Smooth muscle cell of the umbilical artery (primary cell): Measurements from ENCODE around the gene PPP2R5C. TPM values are rescaled to one million over a fixed set of nuclear protein-coding genes. Genes with fewer than 3 reads are reported as not detected.

Experiments used
- total RNA-seq: library from RNA; depleted of rRNA; stranded (reverse); fragments of >200 nt; gene quantifications from 2 replicates; pipeline ENCODE4 v1.2.3, GENCODE V29; 2014

PPP2R5C gene
- 64.4 and 83.8 TPM in 2 replicates for total RNA-seq

DNA sequence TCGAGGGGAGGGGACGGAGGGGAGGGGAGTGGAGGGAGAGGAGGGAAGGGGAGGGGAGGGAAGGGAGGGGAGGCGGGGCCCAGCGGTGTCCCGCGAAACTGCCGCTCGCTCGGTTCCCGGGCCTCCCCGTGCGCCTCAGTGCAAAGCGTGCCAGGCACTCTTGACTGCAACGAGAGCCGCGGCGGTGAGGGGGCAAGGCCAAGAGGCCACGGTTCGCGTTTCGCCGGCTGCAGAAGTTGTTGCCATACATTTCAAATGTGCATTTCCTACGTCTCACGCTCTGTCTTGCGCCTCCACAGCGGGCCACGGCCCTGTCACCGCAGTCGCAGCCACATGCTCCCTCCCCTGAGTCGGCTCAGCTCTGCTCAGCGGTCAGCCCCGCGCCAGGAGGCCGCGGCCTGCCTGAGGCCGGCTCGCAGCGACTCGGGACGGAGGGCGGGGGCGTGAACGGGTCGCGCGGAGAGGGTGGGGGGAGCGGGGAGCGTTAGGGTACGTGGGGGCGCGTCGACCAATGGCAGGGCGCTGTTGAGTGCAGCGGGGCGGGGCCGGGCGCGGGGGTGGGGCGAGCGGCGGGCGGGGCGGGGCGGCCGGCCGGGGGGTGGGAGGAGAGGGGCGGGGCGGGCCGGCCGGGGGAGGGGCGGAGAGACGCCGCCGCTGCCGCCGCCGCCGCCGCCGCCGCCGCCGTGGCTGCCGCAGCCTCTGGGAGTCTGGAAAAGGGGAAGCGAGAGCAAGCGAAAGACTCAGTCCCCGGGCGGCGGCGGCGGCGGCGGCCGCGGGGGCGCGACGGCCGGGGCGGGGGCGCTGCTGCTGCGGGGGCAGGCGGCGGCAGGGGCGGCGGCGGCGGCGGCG is at the start of gene PPP2R5C:
PPP2R5C (plus strand) TSS at position 678 of the 849 bp plus-strand sequence. CDS start 185 bp downstream, outside the sequence.

GRCh38 chr14:101964297-101965180 is 203.0 kb downstream of the PPP2R5C start, which contains the start of gene DYNC1H1:
TSS of gene DYNC1H1 (plus strand) at chr14:101964573. CDS start at chr14:101964692, 119 bp downstream.

Other genes starting within 250 kb of the PPP2R5C start
- not detected in 2 replicates for gene DIO3, start 200.2 kb upstream of the PPP2R5C start, total RNA-seq
- gene DYNC1H1, start 202.9 kb downstream of the PPP2R5C start, total RNA-seq, result 558 and 1,513 TPM in 2 replicates